Nephron progenitor cell (in vitro differentiated cells): ENCODE results near the gene YY1.
"Not testable (repeated sequence)": the region's sequence is repeated elsewhere in the genome, so short reads cannot be mapped to it uniquely, and the experiment has no call there.

Experiments used
- DNase-seq: peaks from one replicate; pipeline ENCODE4 v3.0.0; 2021
- H3K27ac Mint-ChIP-seq: 2 replicates; pipeline ENCODE4 v1.8.0; 2021; ENCODE audit warnings: mild to moderate bottlenecking, moderate library complexity, mixed read lengths
- H3K27me3 Mint-ChIP-seq: 2 replicates; pipeline ENCODE4 v1.8.0; 2021; ENCODE audit warnings: mild to moderate bottlenecking, low read depth, mixed read lengths; ENCODE audit not compliant: poor library complexity
- H3K36me3 Mint-ChIP-seq: 2 replicates; pipeline ENCODE4 v1.8.0; 2021; ENCODE audit warnings: low read depth, mixed read lengths
- H3K4me1 Mint-ChIP-seq: 2 replicates; pipeline ENCODE4 v1.8.0; 2021; ENCODE audit warnings: mixed read lengths
- H3K4me3 Mint-ChIP-seq: 2 replicates; pipeline ENCODE4 v1.8.0; 2021; ENCODE audit warnings: mild to moderate bottlenecking, moderate library complexity, mixed read lengths
- H3K9me3 Mint-ChIP-seq: 2 replicates; pipeline ENCODE4 v1.8.0; 2021; ENCODE audit warnings: mild to moderate bottlenecking, moderate library complexity, mixed read lengths
- CTCF ChIP-seq: fragments of 200-600 bp; sonication (generic); IDR thresholded peaks from 2 replicates; pipeline ENCODE4 v1.5.0; 2021; ENCODE audit warnings: antibody characterized with exemption

Gene YY1

DNA sequence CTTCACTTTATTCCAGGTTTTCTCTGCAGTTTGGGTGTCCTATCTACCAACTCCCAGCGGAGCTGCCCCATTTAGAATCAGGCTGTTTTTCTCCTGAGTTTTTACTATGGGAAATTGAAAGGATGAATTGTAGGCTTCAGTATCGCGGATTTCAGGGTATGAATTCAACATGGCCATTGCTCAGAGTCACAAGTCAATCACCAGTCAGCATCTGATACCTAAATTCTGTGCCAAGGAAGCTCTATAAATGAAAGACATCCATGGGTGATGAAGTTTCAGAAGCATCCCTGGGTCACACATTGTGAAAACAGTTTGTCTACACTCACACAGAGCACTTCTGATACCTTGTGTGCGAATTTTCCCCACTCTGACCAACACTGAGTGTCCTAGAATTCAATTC lies 35.8 kb upstream of the YY1 start:
- no peaks in the 10 kb centered on the region for H3K4me1 Mint-ChIP-seq
- DNase-seq, result no peak
- H3K36me3 Mint-ChIP-seq, result peaks cover 20% of the 10 kb centered on the region

DNA sequence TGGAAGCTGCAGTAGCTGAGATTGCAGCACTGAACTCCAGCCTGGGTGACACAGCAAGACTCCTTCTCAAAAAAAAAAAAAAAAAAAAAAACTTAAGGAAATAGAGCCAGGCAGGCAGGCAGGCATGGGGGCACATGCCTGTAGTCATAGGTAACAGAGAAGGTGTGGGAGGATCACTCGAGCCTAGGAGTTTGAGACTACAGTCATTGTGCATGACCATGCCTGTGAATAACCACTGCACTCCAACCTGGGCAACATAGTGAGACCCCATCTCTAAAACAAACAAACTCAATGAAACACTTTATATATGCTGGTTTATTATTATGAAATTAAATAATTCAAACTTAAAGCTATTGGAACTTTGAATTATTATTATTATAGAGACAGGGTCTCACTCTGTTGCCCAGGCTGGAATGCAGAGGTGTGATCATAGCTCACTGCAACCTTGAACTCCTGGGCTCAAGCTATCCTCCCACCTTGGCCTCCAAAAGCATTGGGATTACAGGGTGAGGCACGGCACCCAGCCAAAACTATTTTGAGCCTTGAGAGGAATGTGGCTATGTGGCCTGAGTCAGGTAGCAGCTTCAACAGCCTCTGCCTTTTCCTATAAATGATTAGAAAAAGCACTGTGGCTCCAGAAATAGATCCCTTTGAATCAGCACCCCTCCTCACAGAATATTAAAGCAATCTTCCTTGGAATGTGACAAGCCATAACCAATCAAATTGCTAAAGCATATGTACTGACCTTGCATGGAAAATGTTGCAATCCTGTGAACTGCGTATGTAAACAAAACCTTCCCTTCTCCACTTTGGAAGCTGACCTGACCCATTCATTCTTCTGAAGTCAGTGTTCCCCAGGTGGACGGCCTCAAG lies 34.7 kb upstream of the YY1 start:
- Mint-ChIP-seq H3K27me3 (peaks cover 6% of the 10 kb centered on the region), H3K27ac (no peak overlapping the region), H3K36me3 (peaks cover 20% of the 10 kb centered on the region), H3K4me3 (no peak overlapping the region), H3K9me3 (peaks cover 3% of the 10 kb centered on the region), H3K4me1 (no peaks in the 10 kb centered on the region)
- DNase-seq, result no peak
- no peak for TF ChIP-seq CTCF

More for the DNA sequence above, 35.8 kb upstream of the YY1 start:
- H3K9me3 Mint-ChIP-seq, result peaks cover 3% of the 10 kb centered on the region
- no peak overlapping the region for H3K27ac Mint-ChIP-seq
- H3K4me3 Mint-ChIP-seq, result no peak overlapping the region
- no peak for TF ChIP-seq CTCF
- peaks cover 6% of the 10 kb centered on the region for H3K27me3 Mint-ChIP-seq

DNA sequence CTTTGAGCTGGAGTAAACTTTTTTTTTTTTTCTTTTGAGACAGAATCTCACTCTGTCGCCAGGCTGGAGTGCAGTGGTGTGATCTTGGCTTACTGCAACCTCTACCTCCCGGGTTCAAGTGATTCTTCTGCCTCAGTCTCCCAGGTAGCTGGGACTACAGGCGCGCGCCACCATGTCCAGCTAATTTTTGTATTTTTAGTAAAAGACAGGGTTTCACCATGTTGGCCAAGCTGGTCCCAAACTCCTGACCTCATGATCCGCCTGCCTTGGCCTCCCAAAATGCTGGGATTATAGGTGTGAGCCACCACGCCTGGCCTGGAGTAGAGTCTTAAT lies 34.1 kb upstream of the YY1 start:
- not testable (repeated sequence) for H3K4me3 Mint-ChIP-seq, H3K9me3 Mint-ChIP-seq, H3K27me3 Mint-ChIP-seq, H3K27ac Mint-ChIP-seq, DNase-seq, H3K4me1 Mint-ChIP-seq
- peaks cover 26% of the 10 kb centered on the region for H3K36me3 Mint-ChIP-seq

- peaks cover 28% of the 10 kb centered on the region for H3K36me3 Mint-ChIP-seq
- not testable (repeated sequence) for H3K27ac Mint-ChIP-seq, H3K4me3 Mint-ChIP-seq, H3K4me1 Mint-ChIP-seq, H3K9me3 Mint-ChIP-seq, DNase-seq, H3K27me3 Mint-ChIP-seq
These were observed 31.4 kb upstream of the YY1 start for GRCh38 chr14:100207588-100207987.

- not testable (repeated sequence) for DNase-seq, H3K9me3 Mint-ChIP-seq, H3K4me3 Mint-ChIP-seq, H3K27me3 Mint-ChIP-seq, H3K4me1 Mint-ChIP-seq, H3K27ac Mint-ChIP-seq
- peaks cover 28% of the 10 kb centered on the region for H3K36me3 Mint-ChIP-seq
These were observed 30.8 kb upstream of the YY1 start for GRCh38 chr14:100208136-100208535.

DNA sequence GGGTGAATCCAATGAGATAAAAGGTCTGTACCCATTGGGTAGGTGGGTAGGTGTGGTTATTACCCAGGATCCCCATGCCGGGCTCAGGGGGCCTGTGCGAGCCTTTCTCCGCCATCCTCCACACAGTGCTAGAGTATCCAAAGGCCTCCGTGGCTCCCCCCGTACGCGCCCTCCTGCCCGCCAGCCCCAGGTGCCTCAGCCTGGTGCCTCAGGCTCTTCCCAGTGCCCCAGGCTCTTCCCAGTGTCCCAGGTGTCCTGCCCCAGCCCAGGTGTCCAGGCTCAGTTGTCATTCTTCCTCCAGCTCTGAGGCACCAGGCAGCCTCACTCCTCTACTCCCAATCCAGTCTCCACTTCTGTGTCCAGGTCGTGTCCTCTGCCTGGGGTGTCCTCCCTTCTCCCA lies 27.6 kb upstream of the YY1 start:
- peaks cover 22% of the 10 kb centered on the region for H3K36me3 Mint-ChIP-seq
- H3K4me1 Mint-ChIP-seq, result peaks cover 24% of the 10 kb centered on the region
- DNase-seq, result no peak
- peaks cover 3% of the 10 kb centered on the region for H3K27me3 Mint-ChIP-seq
- no peak for TF ChIP-seq CTCF
- H3K9me3 Mint-ChIP-seq, result peaks cover 3% of the 10 kb centered on the region
- H3K4me3 Mint-ChIP-seq, result no peak overlapping the region
- no peak overlapping the region for H3K27ac Mint-ChIP-seq

- Mint-ChIP-seq H3K9me3 (peaks cover 3% of the 10 kb centered on the region), H3K4me1 (peaks cover 25% of the 10 kb centered on the region), H3K27me3 (peaks cover 3% of the 10 kb centered on the region), H3K4me3 (no peak overlapping the region), H3K36me3 (peaks cover 17% of the 10 kb centered on the region), H3K27ac (no peak overlapping the region)
- DNase-seq, result no peak
- no peak for TF ChIP-seq CTCF
These were observed 27.1 kb upstream of the YY1 start for GRCh38 chr14:100211893-100212292.
